IMR-90 (cell line): ENCODE measurements around the gene DIPK1A. TPM values are rescaled to one million over a fixed set of nuclear protein-coding genes. Genes with fewer than 3 reads are reported as not detected.

Experiments
- ATAC-seq: fragments of 200-7000 bp; cut with Tn5 transposase; 2 replicates; pipeline ENCODE4 v1.9.1; 2020; ENCODE audit warnings: low read depth, mild to moderate bottlenecking, moderate library complexity
- BruUV-seq: library from RNA; stranded (reverse); fragments of 400-500 nt; replicated peaks from 2 replicates; lab custom pipeline; 2021; lab: Mats Ljungman, UMichigan
- CTCF ChIA-PET: fragments of 300-600 bp; formaldehyde crosslinking; extraction: SDS; loops from one replicate; lab custom pipeline; 2021; ENCODE audit warnings: antibody characterized with exemption; lab: Yijun Ruan, JAX
- POLR2A ChIA-PET: fragments of 300-600 bp; sonication (Branson Sonifier 250); formaldehyde crosslinking; loops from one replicate; lab custom pipeline; 2022; ENCODE audit warnings: antibody characterized with exemption; ENCODE audit not compliant: unreplicated experiment; lab: Charles Lee
- DNase-seq: peaks from one replicate; pipeline ENCODE4 v3.0.0; 2013
- H2AFZ ChIP-seq: replicated peaks from 2 replicates; pipeline ENCODE3; 2013; ENCODE audit warnings: low read length, mild to moderate bottlenecking; ENCODE audit not compliant: poor library complexity
- H2AK5ac ChIP-seq: 2 replicates; pipeline ENCODE4 v1.6.1; 2013; ENCODE audit warnings: low read depth, low read length, inconsistent platforms
- H2AK9ac ChIP-seq: replicated peaks from 2 replicates; pipeline ENCODE3; 2013; ENCODE audit warnings: mild to moderate bottlenecking, low read depth, low read length, moderate library complexity; ENCODE audit not compliant: poor library complexity
- H2BK120ac ChIP-seq: 2 replicates; pipeline ENCODE4 v1.6.1; 2013; ENCODE audit warnings: low read depth, low read length, inconsistent platforms
- H2BK15ac ChIP-seq: 3 replicates; pipeline ENCODE4 v1.6.1; 2013; ENCODE audit warnings: low read depth, low read length, inconsistent platforms
- H2BK20ac ChIP-seq: 2 replicates; pipeline ENCODE4 v1.6.1; 2013; ENCODE audit warnings: low read depth, mild to moderate bottlenecking, inconsistent platforms, low read length, moderate library complexity
- H2BK5ac ChIP-seq: 2 replicates; pipeline ENCODE4 v1.6.1; 2013; ENCODE audit warnings: mild to moderate bottlenecking, low read depth, low read length, inconsistent platforms; ENCODE audit not compliant: poor library complexity, severe bottlenecking
- H3K14ac ChIP-seq: replicated peaks from 2 replicates; pipeline ENCODE4 v1.6.1; 2013; ENCODE audit warnings: low read depth, low read length, inconsistent platforms
- H3K18ac ChIP-seq: 2 replicates; pipeline ENCODE4 v1.6.1; 2013; ENCODE audit warnings: low read depth, low read length, control low read depth
- H3K23ac ChIP-seq: 2 replicates; pipeline ENCODE4 v1.6.1; 2013; ENCODE audit warnings: low read depth, low read length, inconsistent platforms
- H3K27ac ChIP-seq: 2 replicates; pipeline ENCODE4 v1.5.1; 2013; ENCODE audit warnings: mild to moderate bottlenecking, control low read depth, low read length; ENCODE audit not compliant: insufficient read depth
- H3K27me3 ChIP-seq: 2 replicates; pipeline ENCODE4 v1.6.1; 2013; ENCODE audit warnings: low read length; ENCODE audit not compliant: control insufficient read depth, insufficient read depth
- H3K36me3 ChIP-seq: 2 replicates; pipeline ENCODE4 v1.6.1; 2013; ENCODE audit warnings: low read length, mixed read lengths; ENCODE audit not compliant: control insufficient read depth, insufficient read depth
- H3K4ac ChIP-seq: 2 replicates; pipeline ENCODE4 v1.6.1; 2013; ENCODE audit warnings: low read depth, low read length, inconsistent platforms
- H3K4me1 ChIP-seq: 2 replicates; pipeline ENCODE4 v1.6.1; 2013; ENCODE audit warnings: low read length, mixed read lengths; ENCODE audit not compliant: control insufficient read depth, insufficient read depth
- H3K4me2 ChIP-seq: 2 replicates; pipeline ENCODE4 v1.6.1; 2013; ENCODE audit warnings: low read depth, mild to moderate bottlenecking, control low read depth, low read length, moderate library complexity
- H3K4me3 ChIP-seq: 2 replicates; pipeline ENCODE4 v1.5.1; 2013; ENCODE audit warnings: low read depth, mild to moderate bottlenecking, control low read depth, low read length, moderate library complexity; ENCODE audit not compliant: insufficient read depth
- H3K56ac ChIP-seq: 2 replicates; pipeline ENCODE4 v1.6.1; 2013; ENCODE audit warnings: low read length, inconsistent platforms; ENCODE audit not compliant: insufficient read depth; ENCODE audit errors: extremely low read depth
- H3K79me1 ChIP-seq, 2 experiments: 2 replicates each; pipeline ENCODE4 v1.6.1; 2013; ENCODE audit warnings: low read length in 2 of 2, inconsistent platforms in 1 of 2, low read depth in 1 of 2
- H3K9ac ChIP-seq: 2 replicates; pipeline ENCODE4 v1.6.1; 2013; ENCODE audit warnings: low read depth, low read length, control low read depth
- H3K9me1 ChIP-seq: 2 replicates; pipeline ENCODE4 v1.6.1; 2013; ENCODE audit warnings: low read length, inconsistent platforms; ENCODE audit not compliant: insufficient read depth
- H3K9me3 ChIP-seq: 2 replicates; pipeline ENCODE4 v1.6.1; 2013; ENCODE audit warnings: low read length; ENCODE audit not compliant: control insufficient read depth, insufficient read depth
- H4K20me1 ChIP-seq: 2 replicates; pipeline ENCODE4 v1.6.1; 2013; ENCODE audit warnings: low read length, inconsistent platforms; ENCODE audit not compliant: insufficient read depth
- H4K5ac ChIP-seq: 2 replicates; pipeline ENCODE4 v1.6.1; 2013; ENCODE audit warnings: mild to moderate bottlenecking, low read depth, low read length, control low read depth
- H4K8ac ChIP-seq, 2 experiments: 2 replicates each; pipeline ENCODE4 v1.6.1; 2013; ENCODE audit warnings: low read depth in 2 of 2, low read length in 2 of 2, control low read depth in 1 of 2, inconsistent platforms in 1 of 2
- H4K91ac ChIP-seq: 2 replicates; pipeline ENCODE4 v1.6.1; 2013; ENCODE audit warnings: low read depth, low read length, inconsistent platforms; ENCODE audit not compliant: insufficient read depth
- BHLHE40 ChIP-seq: fragments of 150-350 bp; IDR thresholded peaks from 2 replicates; pipeline ENCODE4 v1.6.1; 2016; ENCODE audit warnings: mild to moderate bottlenecking, low read depth, low read length
- CHD1 ChIP-seq: IDR thresholded peaks from 2 replicates; pipeline ENCODE4 v1.6.1; 2012; ENCODE audit warnings: low read depth, low read length, improper control_type of control experiment
- CTCF ChIP-seq: conservative IDR thresholded peaks from 2 replicates; pipeline ENCODE4 v1.5.1; 2012; ENCODE audit warnings: mild to moderate bottlenecking, low read depth, low read length, improper control_type of control experiment
- FOS ChIP-seq: fragments of 150-350 bp; IDR thresholded peaks from 2 replicates; pipeline ENCODE4 v1.6.1; 2016; ENCODE audit warnings: low read depth, low read length
- MAFK ChIP-seq: IDR thresholded peaks from 2 replicates; pipeline ENCODE4 v1.6.1; 2012; ENCODE audit warnings: low read depth, low read length, improper control_type of control experiment
- MAZ ChIP-seq: IDR thresholded peaks from 2 replicates; pipeline ENCODE4 v1.6.1; 2012; ENCODE audit warnings: low read depth, mild to moderate bottlenecking, low read length, improper control_type of control experiment, moderate library complexity, borderline replicate concordance
- MXI1 ChIP-seq: IDR thresholded peaks from 2 replicates; pipeline ENCODE4 v1.6.1; 2012; ENCODE audit warnings: low read depth, mild to moderate bottlenecking, low read length, moderate library complexity, borderline replicate concordance
- POLR2A ChIP-seq: IDR thresholded peaks from 2 replicates; pipeline ENCODE4 v1.6.1; 2012; ENCODE audit warnings: mild to moderate bottlenecking, low read depth, low read length
- RAD21 ChIP-seq: IDR thresholded peaks from 2 replicates; pipeline ENCODE4 v1.6.1; 2012; ENCODE audit warnings: low read length, improper control_type of control experiment
- RCOR1 ChIP-seq: IDR thresholded peaks from 2 replicates; pipeline ENCODE4 v1.6.1; 2012; ENCODE audit warnings: mild to moderate bottlenecking, low read length, improper control_type of control experiment; ENCODE audit not compliant: insufficient replicate concordance
- RFX5 ChIP-seq: IDR thresholded peaks from 2 replicates; pipeline ENCODE4 v1.8.0; 2012; ENCODE audit warnings: low read depth, mild to moderate bottlenecking, low read length, moderate library complexity
- SMC3 ChIP-seq: fragments of 150-350 bp; IDR thresholded peaks from 2 replicates; pipeline ENCODE4 v1.6.1; 2016; ENCODE audit warnings: low read depth, mild to moderate bottlenecking, antibody characterized with exemption, low read length, moderate library complexity
- USF2 ChIP-seq: fragments of 150-350 bp; IDR thresholded peaks from 2 replicates; pipeline ENCODE4 v1.6.1; 2017; ENCODE audit warnings: mild to moderate bottlenecking, antibody characterized with exemption, low read length, low read depth
- WGBS, 2 experiments: methylation state at CpG; one replicate each; pipeline versions ENCODE4 v1.1.5 to v1.1.7; 2013; ENCODE audit warnings: missing lambda C conversion rate in 2 of 2; ENCODE audit not compliant: insufficient read length in 1 of 2; ENCODE audit errors: extremely low coverage in 2 of 2; 5-methylcytosine and 5-hydroxymethylcytosine counted together
- dilution Hi-C: fragments of 300-500 bp; cut with HindIII; formaldehyde crosslinking; loops from one replicate; pipeline ENCODE4 v1.14.3; 2018; ENCODE audit warnings: low sequenced_read_pairs; ENCODE audit not compliant: unreplicated experiment
- in situ Hi-C: fragments of 300-500 bp; cut with MboI; formaldehyde crosslinking; loops from 3 replicates; pipeline ENCODE4 v1.14.3; 2019; ENCODE audit warnings: low sequenced_read_pairs, inconsistent platforms, mixed read lengths
- intact Hi-C: fragments of 100-400 bp; cut with micrococcal nuclease; formaldehyde crosslinking; loops from 2 replicates; pipeline ENCODE4 v1.10.0; 2022
- polyA plus RNA-seq, 3 experiments: library from polyadenylated mRNA; depleted of rRNA; stranded (reverse); fragments of >200 nt; gene quantifications; 2 replicates each; pipeline ENCODE4 v1.2.3, GENCODE V29; 2012; ENCODE audit warnings: low replicate concordance in 1 of 3
- total RNA-seq: library from RNA; depleted of rRNA; stranded (reverse); fragments of >200 nt; gene quantifications from 2 replicates; pipeline ENCODE4 v1.2.3, GENCODE V29; 2012

DIPK1A gene
- total and polyA plus RNA-seq, 2 of the 4 experiments (the other 2 are of a cell fraction): 4.7 to 5.7 TPM

- TF ChIP-seq USF2 (no peak), MXI1 (no peak), RFX5 (no peak), CHD1 (no peak)
Measured at GRCh38 chr1:92876351-92876750, 84.9 kb downstream of the DIPK1A start (continued).

DNA sequence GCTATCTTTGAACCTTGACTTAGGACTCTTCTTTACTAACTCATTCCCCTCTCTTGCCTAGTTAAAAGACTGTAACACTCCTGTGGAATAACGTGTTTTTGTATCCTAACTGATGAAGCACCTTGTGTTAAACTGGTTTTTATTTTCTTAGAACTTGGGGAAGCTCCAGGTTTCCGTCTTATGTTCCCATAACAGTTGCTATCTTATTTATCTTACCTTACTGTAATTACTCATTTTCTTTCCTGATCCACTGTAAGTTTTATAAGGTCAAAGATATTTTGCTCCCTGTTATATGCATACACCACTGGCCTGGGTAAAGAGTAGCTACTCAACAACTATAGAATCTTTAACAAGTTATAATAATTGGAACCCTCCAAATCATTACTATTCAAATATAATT lies 86.3 kb downstream of the DIPK1A start:
- H2AFZ ChIP-seq: no peak overlapping the region
- no peak for TF ChIP-seq FOS
- TF ChIP-seq USF2: no peak
- no peak for TF ChIP-seq MAZ
- no peak for TF ChIP-seq SMC3
- TF ChIP-seq MAFK: no peak
- TF ChIP-seq CHD1: no peak
- no peak for TF ChIP-seq RCOR1
- TF ChIP-seq CTCF: no peak
- no peak for TF ChIP-seq BHLHE40
- no peak for TF ChIP-seq MXI1
- TF ChIP-seq RAD21: no peak
- TF ChIP-seq POLR2A: no peak
- no peak for TF ChIP-seq RFX5

More for the DNA sequence above, 86.3 kb downstream of the DIPK1A start:
- in situ Hi-C loops: no loop called here
- H3K14ac ChIP-seq: no peak overlapping the region
- no peak overlapping the region for H4K8ac ChIP-seq
- no peak overlapping the region for H3K23ac ChIP-seq
- no peaks in the 10 kb centered on the region; a peak in 1 of 4 replicates for H3K79me1 ChIP-seq
- H3K9me1 ChIP-seq: no peaks in the 10 kb centered on the region; the same call in 1 of the 2 replicates
- no peaks in the 10 kb centered on the region for H3K4me1 ChIP-seq
- H3K4me2 ChIP-seq: no peak overlapping the region
- no peak overlapping the region for H3K4ac ChIP-seq
- H2BK120ac ChIP-seq: no peak overlapping the region
- no peak overlapping the region for H3K27ac ChIP-seq
- dilution Hi-C loops: no loop called here
- H4K20me1 ChIP-seq: no peaks in the 10 kb centered on the region
- H4K5ac ChIP-seq: no peak overlapping the region
- H4K91ac ChIP-seq: no peak overlapping the region
- no peak for ATAC-seq
- no peak overlapping the region for H2BK15ac ChIP-seq
- no peak overlapping the region for H2BK5ac ChIP-seq
- no peaks in the 10 kb centered on the region for H3K27me3 ChIP-seq
- H3K18ac ChIP-seq: no peak overlapping the region
- WGBS, 2 experiments: no CpG with 5 or more reads among the region's 2 CpGs
- no peak overlapping the region for H3K4me3 ChIP-seq
- H2AK9ac ChIP-seq: no peak overlapping the region
- no peak for DNase-seq
- peaks cover 5% of the 10 kb centered on the region for H3K9me3 ChIP-seq
- H2AK5ac ChIP-seq: no peak overlapping the region
- no peak overlapping the region for H3K9ac ChIP-seq
- BruUV-seq: no TSS peak
- peaks cover 2% of the 10 kb centered on the region; the same call in 1 of the 2 replicates for H3K36me3 ChIP-seq
- no peak overlapping the region for H2BK20ac ChIP-seq
- CTCF ChIA-PET: no interaction called here
- H3K56ac ChIP-seq: no peak overlapping the region
- POLR2A ChIA-PET: no interaction called here
- intact Hi-C loops: loop anchor here (5.0 kb wide), 1 partner anchor 67 kb away; no protein-coding TSS in a partner anchor
